ENCODE measurements around the gene FLNC. TPM values are rescaled to one million over a fixed set of nuclear protein-coding genes. Genes with fewer than 3 reads are reported as not detected.

FLNC gene
- total and polyA plus RNA-seq, 10 donors = 0.21 to 1.8 (median 0.66) TPM

DNA sequence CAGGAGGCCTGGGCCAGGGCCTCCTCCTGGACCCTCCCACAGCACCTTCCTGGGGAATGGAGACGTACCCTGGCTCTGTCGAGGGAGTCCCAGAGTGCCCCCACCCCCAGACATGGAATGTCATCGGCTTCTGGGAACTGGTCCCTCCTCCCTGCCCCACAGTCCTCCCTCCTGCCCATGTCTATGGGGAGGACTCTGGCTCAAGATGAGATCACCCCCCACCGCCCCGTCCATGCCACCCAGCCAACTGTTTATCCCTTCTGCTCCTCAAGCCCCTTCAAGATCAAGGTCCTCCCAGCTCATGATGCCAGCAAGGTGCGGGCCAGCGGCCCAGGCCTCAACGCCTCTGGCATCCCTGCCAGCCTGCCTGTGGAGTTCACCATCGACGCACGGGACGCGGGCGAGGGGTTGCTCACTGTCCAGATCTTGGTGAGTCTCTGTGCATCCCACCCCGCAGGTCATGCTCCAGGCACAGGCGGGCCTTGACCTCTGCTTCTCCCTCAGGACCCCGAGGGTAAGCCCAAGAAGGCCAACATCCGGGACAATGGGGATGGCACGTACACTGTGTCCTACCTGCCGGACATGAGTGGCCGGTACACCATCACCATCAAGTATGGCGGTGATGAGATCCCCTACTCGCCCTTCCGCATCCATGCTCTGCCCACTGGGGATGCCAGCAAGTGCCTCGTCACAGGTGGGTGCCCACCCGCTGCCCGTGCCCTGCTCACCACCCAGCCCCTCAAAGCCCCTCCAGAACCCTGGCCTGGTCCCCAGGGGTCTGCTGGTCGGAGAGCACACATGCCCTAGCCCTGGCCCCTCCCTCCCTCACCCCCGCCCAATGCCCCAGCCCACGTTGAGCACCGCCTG, 18.3 kb downstream of the FLNC start:
- Histone ChIP-seq H3K4me1 (no peaks in the 10 kb centered on the region), H3K9me3 (no peaks in the 10 kb centered on the region), H3K27me3 (replicated peaks in 1 of 7) (peaks cover 0 to 12% (median 0%) of the 10 kb centered on the region in 7 donors), H3K27ac (no peak overlapping the region), H3K36me3 (no peaks in the 10 kb centered on the region), H3K4me3 (no peak overlapping the region)
- intact Hi-C loops (cut with DNase I; ENCODE audit: low total_unique reads) = no loop called here
- no peak for DNase-seq
- WGBS, 5 donors = 91 to 93% (median 93%) methylated on average over 22 to 31 of the region's 31 CpGs
- TF ChIP-seq POLR2AphosphoS5 (IDR thresholded peaks at IDR 0.05) (no peak), POLR2A (IDR thresholded peaks at IDR 0.05) (no peak)

DNA sequence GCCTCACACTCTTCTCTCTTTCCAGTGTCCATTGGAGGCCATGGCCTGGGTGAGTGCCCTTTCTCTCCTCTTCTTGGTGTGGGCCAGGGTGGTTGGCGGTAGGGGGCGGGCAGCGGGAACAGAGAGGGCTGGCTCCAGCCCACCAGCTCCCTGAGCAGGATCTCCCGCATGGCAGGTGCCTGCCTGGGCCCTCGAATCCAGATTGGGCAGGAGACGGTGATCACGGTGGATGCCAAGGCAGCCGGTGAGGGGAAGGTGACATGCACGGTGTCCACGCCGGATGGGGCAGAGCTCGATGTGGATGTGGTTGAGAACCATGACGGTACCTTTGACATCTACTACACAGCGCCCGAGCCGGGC, 18.9 kb downstream of the FLNC start:
- intact Hi-C loops (cut with DNase I; ENCODE audit: low total_unique reads) = no loop called here
- Histone ChIP-seq H3K4me3 (no peak overlapping the region), H3K9me3 (no peaks in the 10 kb centered on the region), H3K27me3 (replicated peaks in 1 of 7) (peaks cover 0 to 17% (median 0%) of the 10 kb centered on the region in 7 donors), H3K4me1 (no peaks in the 10 kb centered on the region), H3K27ac (no peak overlapping the region), H3K36me3 (no peaks in the 10 kb centered on the region)
- 90 to 98% (median 94%) methylated on average over 14 to 16 of the region's 16 CpGs for WGBS, 5 donors
- TF ChIP-seq POLR2A (IDR thresholded peaks at IDR 0.05) (no peak), POLR2AphosphoS5 (IDR thresholded peaks at IDR 0.05) (no peak)
- TF ChIP-seq, protein P1, sequence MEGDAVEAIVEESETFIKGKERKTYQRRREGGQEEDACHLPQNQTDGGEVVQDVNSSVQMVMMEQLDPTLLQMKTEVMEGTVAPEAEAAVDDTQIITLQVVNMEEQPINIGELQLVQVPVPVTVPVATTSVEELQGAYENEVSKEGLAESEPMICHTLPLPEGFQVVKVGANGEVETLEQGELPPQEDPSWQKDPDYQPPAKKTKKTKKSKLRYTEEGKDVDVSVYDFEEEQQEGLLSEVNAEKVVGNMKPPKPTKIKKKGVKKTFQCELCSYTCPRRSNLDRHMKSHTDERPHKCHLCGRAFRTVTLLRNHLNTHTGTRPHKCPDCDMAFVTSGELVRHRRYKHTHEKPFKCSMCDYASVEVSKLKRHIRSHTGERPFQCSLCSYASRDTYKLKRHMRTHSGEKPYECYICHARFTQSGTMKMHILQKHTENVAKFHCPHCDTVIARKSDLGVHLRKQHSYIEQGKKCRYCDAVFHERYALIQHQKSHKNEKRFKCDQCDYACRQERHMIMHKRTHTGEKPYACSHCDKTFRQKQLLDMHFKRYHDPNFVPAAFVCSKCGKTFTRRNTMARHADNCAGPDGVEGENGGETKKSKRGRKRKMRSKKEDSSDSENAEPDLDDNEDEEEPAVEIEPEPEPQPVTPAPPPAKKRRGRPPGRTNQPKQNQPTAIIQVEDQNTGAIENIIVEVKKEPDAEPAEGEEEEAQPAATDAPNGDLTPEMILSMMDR (IDR thresholded peaks at IDR 0.05 in 8 of 11, conservative IDR thresholded peaks at IDR 0.05 in 3 of 11) = no peak
- no peak for DNase-seq

DNA sequence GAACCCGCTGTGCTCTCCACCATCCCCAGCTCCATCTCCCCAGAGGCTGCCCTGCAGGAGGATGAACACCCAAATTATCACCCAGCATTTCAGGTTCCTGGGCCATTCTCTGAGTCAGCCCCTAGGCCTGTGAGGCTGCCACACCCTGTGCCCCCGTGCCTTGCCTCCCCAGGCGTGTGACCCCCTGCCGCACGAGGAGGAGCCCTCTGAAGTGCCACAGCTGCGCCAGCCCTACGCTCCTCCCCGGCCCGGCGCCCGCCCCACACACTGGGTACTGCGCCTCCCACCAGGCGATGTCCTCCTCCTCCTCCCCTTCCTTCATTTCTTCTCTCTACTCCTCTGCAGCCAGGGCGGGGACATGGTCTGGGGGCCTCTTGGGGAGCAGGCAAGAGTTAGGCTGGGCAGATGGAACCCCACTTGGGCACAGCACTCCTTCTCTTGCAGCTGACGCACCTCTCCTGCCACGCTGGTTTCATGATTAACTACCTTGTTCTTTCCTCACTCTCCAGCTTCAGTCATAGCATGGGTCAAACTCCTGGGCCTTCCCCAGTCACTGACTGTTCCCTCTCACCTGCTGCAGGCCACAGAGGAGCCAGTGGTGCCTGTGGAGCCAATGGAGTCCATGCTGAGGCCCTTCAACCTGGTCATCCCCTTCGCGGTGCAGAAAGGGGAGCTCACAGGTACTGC, 19.7 kb downstream of the FLNC start:
- WGBS, 5 donors = 88 to 93% (median 91%) methylated on average over 18 of the region's 18 CpGs
- DNase-seq = no peak
- no peaks in the 10 kb centered on the region for H3K9me3 ChIP-seq
- TF ChIP-seq POLR2AphosphoS5 (IDR thresholded peaks at IDR 0.05) (no peak), POLR2A (IDR thresholded peaks at IDR 0.05) (no peak)
- TF ChIP-seq, protein P1 (IDR thresholded peaks at IDR 0.05 in 8 of 11, conservative IDR thresholded peaks at IDR 0.05 in 3 of 11) = no peak
- no peak overlapping the region for H3K27ac ChIP-seq
- no peaks in the 10 kb centered on the region for H3K4me1 ChIP-seq
- H3K27me3 ChIP-seq (replicated peaks in 1 of 7) = peaks cover 0 to 17% (median 0%) of the 10 kb centered on the region in 7 donors
- no peak overlapping the region for H3K4me3 ChIP-seq
- intact Hi-C loops (cut with DNase I; ENCODE audit: low total_unique reads) = no loop called here
- H3K36me3 ChIP-seq = no peaks in the 10 kb centered on the region

DNA sequence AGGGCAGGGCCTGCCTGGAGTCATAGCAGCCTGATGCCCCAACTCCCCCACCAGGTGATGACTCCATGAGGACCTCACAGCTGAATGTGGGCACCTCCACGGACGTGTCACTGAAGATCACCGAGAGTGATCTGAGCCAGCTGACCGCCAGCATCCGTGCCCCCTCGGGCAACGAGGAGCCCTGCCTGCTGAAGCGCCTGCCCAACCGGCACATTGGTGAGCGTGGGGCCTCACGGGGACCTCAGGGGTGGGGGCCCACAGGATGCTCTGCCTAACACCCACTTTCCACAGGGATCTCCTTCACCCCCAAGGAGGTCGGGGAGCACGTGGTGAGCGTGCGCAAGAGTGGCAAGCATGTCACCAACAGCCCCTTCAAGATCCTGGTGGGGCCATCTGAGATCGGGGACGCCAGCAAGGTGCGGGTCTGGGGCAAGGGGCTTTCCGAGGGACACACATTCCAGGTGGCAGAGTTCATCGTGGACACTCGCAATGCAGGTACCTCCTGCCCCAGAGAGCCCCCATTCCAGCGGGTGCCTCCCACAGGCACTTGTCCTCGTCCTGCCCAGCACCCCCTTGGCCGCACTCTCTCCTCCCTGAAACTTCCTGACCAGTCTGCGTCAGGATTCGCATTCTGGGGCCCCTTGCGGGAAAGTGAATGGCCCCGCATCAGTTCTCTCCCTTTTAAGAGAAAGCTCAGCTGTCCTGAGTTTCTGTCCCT, 22.5 kb downstream of the FLNC start:
- Histone ChIP-seq H3K27me3 (replicated peaks in 1 of 7) (peaks cover 0 to 17% (median 0%) of the 10 kb centered on the region in 7 donors), H3K9me3 (no peaks in the 10 kb centered on the region), H3K4me3 (no peak overlapping the region), H3K36me3 (no peaks in the 10 kb centered on the region), H3K27ac (no peak overlapping the region), H3K4me1 (no peaks in the 10 kb centered on the region)
- TF ChIP-seq POLR2A (IDR thresholded peaks at IDR 0.05) = no peak
- TF ChIP-seq POLR2AphosphoS5 (IDR thresholded peaks at IDR 0.05) = no peak
- TF ChIP-seq, protein P1 (IDR thresholded peaks at IDR 0.05 in 8 of 11, conservative IDR thresholded peaks at IDR 0.05 in 3 of 11) = no peak
- no peak for DNase-seq
- intact Hi-C loops (cut with DNase I; ENCODE audit: low total_unique reads) = no loop called here
- WGBS, 5 donors = 87 to 93% (median 89%) methylated on average over 19 to 28 of the region's 28 CpGs
